GF-D8 (cell line): ENCODE results near the gene TTLL11.

Source experiments
- DNase-seq: peaks from one replicate; lab custom pipeline; 2025; lab: John Stamatoyannopoulos, UW

Gene TTLL11

GRCh38 chr9:122109035-122109813, 16.1 kb upstream of the TTLL11 start:
- DNase-seq: no peak

GRCh38 chr9:122107291-122107805, 14.2 kb upstream of the TTLL11 start:
- no peak for DNase-seq

- no peak for DNase-seq
Measured at GRCh38 chr9:122106576-122106975, 13.5 kb upstream of the TTLL11 start.

GRCh38 chr9:122103985-122104384, 10.9 kb upstream of the TTLL11 start:
- no peak for DNase-seq

- no peak for DNase-seq
Measured at GRCh38 chr9:122102156-122102555, 9.0 kb upstream of the TTLL11 start.

- no peak for DNase-seq
Measured at GRCh38 chr9:122100756-122101155, 7.6 kb upstream of the TTLL11 start.

- DNase-seq: no peak
Measured at GRCh38 chr9:122099271-122099869, 6.3 kb upstream of the TTLL11 start.

GRCh38 chr9:122097679-122098315, 4.7 kb upstream of the TTLL11 start:
- DNase-seq: peak; percentile 32

GRCh38 chr9:122096620-122097415, 3.7 kb upstream of the TTLL11 start:
- no peak for DNase-seq

GRCh38 chr9:122095010-122095767, 2.1 kb upstream of the TTLL11 start:
- no peak for DNase-seq

GRCh38 chr9:122091682-122092592, 1.2 kb downstream of the TTLL11 start:
- no peak for DNase-seq

GRCh38 chr9:122090981-122091380, 2.1 kb downstream of the TTLL11 start:
- no peak for DNase-seq

GRCh38 chr9:122090287-122090883, 2.7 kb downstream of the TTLL11 start:
- no peak for DNase-seq

GRCh38 chr9:122088880-122089706, 4.0 kb downstream of the TTLL11 start:
- DNase-seq: no peak

GRCh38 chr9:122087406-122088200, 5.5 kb downstream of the TTLL11 start:
- DNase-seq: no peak

- DNase-seq: no peak
Measured at GRCh38 chr9:122086873-122087272, 6.2 kb downstream of the TTLL11 start.

- DNase-seq: no peak
Measured at GRCh38 chr9:122085260-122085659, 7.8 kb downstream of the TTLL11 start.

- no peak for DNase-seq
Measured at GRCh38 chr9:122084026-122084675, 9.0 kb downstream of the TTLL11 start.
